HL-60 (cell line): ENCODE data around the gene FNDC5.

ENCODE experiments used
- DNase-seq, 2 experiments: peaks; one replicate each; pipeline ENCODE4 v3.0.0-alpha.2; 2010 to 2020; ENCODE audit warnings: low read depth in 1 of 2, low spot score in 1 of 2
- H3K27ac ChIP-seq: fragments of 250-450 bp; sonication (Bioruptor Pico); replicated peaks from 2 replicates; pipeline ENCODE4 v1.5.1; 2020; ENCODE audit warnings: mild to moderate bottlenecking, moderate library complexity
- H3K27me3 ChIP-seq: fragments of 250-450 bp; sonication (Bioruptor Pico); 2 replicates; pipeline ENCODE4 v1.5.1; 2021; ENCODE audit warnings: mild to moderate bottlenecking, moderate library complexity; ENCODE audit not compliant: insufficient read depth, poor library complexity, severe bottlenecking
- H3K4me3 ChIP-seq: replicated peaks from 2 replicates; pipeline ENCODE4 v1.5.1; 2011; ENCODE audit warnings: mild to moderate bottlenecking, control low read depth, low read length; ENCODE audit not compliant: insufficient read depth
- CTCF ChIP-seq: IDR thresholded peaks from one replicate; pipeline ENCODE4 v1.5.1; 2011; ENCODE audit warnings: low read length, control low read depth, inconsistent platforms; ENCODE audit not compliant: insufficient read depth
- GABPA ChIP-seq: IDR thresholded peaks from 2 replicates; pipeline ENCODE4 v1.6.1; 2012; ENCODE audit warnings: low read depth
- POLR2AphosphoS5 ChIP-seq: IDR thresholded peaks from 2 replicates; pipeline ENCODE4 v1.6.1; 2012; ENCODE audit warnings: low read depth
- SPI1 ChIP-seq: IDR thresholded peaks from 2 replicates; pipeline ENCODE4 v1.6.1; 2012; ENCODE audit warnings: low read depth, mild to moderate bottlenecking, borderline replicate concordance
- TF ChIP-seq, protein P1 (sequence below): IDR thresholded peaks from 2 replicates; pipeline ENCODE4 v1.6.1; 2012; ENCODE audit warnings: low read depth; ENCODE audit not compliant: insufficient replicate concordance

The FNDC5 gene

DNA sequence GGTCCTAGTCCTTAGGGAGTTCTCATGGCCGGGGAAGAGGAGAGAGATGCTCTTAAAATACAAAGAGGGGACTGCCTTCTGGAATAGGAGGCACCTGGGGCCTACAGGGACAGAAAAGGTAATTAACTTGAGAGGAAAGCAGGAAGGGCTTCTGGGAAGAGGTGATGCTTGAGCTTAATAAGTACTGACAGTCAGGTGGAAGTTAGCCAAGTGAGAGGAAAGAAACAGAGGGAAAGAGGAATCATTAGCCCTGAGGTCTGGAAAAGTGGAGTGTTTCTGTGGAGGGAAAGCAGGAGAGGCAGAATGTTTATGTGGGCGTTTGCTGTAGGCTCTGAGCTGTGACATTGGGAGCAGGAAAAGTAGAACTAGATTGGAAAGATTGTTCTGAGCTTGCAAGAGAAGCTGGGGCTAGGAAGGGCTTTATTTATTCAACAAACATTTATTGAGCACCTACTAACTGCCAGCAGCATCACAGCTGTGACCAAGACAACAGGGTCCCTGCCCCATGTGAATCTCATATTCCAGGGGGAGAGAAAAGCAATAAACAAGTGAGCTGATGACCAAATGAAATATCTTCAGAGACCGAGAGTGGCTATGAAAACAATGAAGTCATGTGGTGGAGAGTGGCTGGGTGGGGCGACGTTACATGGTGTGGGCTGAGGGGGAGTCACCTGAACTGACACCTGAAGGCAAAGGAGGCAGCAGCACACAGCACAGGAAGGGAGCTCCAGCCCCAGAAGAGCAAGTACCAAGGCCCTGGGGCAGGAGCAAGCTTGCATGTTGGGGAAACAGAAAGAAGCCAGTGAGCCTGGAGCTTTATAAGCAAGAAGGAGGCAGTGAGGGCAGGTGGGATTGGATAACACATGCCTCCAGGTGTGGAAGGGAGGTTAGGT is 4.4 kb upstream of the FNDC5 start:
- no peak overlapping the region for H3K27ac ChIP-seq
- no peak for DNase-seq
- H3K4me3 ChIP-seq, result no peak overlapping the region
- TF ChIP-seq GABPA (no peak), POLR2AphosphoS5 (no peak), SPI1 (no peak), CTCF (no peak)
- TF ChIP-seq, protein P1, sequence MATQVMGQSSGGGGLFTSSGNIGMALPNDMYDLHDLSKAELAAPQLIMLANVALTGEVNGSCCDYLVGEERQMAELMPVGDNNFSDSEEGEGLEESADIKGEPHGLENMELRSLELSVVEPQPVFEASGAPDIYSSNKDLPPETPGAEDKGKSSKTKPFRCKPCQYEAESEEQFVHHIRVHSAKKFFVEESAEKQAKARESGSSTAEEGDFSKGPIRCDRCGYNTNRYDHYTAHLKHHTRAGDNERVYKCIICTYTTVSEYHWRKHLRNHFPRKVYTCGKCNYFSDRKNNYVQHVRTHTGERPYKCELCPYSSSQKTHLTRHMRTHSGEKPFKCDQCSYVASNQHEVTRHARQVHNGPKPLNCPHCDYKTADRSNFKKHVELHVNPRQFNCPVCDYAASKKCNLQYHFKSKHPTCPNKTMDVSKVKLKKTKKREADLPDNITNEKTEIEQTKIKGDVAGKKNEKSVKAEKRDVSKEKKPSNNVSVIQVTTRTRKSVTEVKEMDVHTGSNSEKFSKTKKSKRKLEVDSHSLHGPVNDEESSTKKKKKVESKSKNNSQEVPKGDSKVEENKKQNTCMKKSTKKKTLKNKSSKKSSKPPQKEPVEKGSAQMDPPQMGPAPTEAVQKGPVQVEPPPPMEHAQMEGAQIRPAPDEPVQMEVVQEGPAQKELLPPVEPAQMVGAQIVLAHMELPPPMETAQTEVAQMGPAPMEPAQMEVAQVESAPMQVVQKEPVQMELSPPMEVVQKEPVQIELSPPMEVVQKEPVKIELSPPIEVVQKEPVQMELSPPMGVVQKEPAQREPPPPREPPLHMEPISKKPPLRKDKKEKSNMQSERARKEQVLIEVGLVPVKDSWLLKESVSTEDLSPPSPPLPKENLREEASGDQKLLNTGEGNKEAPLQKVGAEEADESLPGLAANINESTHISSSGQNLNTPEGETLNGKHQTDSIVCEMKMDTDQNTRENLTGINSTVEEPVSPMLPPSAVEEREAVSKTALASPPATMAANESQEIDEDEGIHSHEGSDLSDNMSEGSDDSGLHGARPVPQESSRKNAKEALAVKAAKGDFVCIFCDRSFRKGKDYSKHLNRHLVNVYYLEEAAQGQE, result no peak
- H3K27me3 ChIP-seq, result peaks cover 32% of the 10 kb centered on the region

DNA sequence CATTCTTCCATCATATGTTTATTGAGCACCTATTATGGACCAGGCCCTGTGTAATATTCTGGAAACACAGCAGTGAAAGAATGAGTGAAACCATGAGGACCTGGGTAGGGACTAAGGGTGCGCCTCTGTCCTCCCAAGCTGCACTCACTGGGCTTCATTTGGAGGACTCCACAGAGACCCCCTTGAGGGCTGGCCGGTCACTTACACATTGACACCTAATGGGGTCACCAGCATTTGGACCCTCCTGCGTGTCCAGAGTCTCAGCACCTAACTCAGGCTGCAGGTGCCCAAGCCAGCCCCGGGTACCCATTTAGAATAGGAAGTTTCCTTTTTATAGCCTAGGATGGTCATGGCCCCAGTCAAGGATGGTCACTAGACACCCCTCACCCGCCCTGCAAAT is 2.8 kb upstream of the FNDC5 start:
- H3K27me3 ChIP-seq, result peaks cover 38% of the 10 kb centered on the region
- H3K27ac ChIP-seq, result no peak overlapping the region
- no peak for DNase-seq
- TF ChIP-seq, protein P1, result no peak
- TF ChIP-seq POLR2AphosphoS5 (no peak), CTCF (no peak), SPI1 (no peak), GABPA (no peak)
- no peak overlapping the region for H3K4me3 ChIP-seq

DNA sequence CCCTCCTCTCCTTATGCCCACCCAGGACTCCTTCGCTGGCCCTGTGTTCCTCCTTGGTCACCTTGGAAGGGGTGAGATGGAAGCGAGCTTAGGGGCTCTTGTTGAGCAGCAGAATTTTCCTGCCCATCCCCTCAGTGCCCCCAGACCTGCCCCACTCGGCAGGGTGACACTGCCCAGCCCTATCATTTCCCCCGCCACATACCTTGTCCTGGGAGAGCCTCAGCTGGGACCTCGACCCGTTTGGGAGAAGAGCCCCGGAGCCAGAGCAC is 1.4 kb upstream of the FNDC5 start:
- no peak for DNase-seq
- H3K27me3 ChIP-seq, result peaks cover 36% of the 10 kb centered on the region
- no peak overlapping the region for H3K27ac ChIP-seq
- no peak overlapping the region for H3K4me3 ChIP-seq
- no peak for TF ChIP-seq SPI1
- no peak for TF ChIP-seq CTCF
- TF ChIP-seq GABPA, result no peak
